ENCODE measurements around the gene CHST5. TPM values are rescaled to one million over a fixed set of nuclear protein-coding genes. Genes with fewer than 3 reads are reported as not detected.

Gene CHST5
- total RNA-seq = not detected in 2 replicates

DNA sequence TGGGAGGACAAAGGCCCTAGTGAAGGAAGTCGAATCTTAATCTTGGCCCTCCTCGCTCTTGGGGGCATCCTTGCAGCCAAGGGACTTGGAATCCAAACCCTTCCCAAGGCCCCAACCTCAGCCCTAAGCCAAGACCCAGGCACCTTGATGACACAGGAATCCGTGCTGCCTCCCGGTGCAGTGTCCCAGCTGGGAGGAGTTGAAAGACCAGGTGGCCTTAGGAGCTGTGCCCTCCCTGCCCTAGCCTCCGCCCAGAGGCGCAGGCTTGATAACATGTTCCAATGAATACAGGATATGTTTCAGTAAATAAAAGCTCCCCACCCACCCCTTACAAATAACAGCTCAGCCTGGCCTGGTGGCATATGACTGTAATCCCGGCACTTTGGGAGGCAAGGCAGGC lies at the start of gene CHST5:
Gene CHST5, minus strand, starts transcription at position 208 of the 400 bp plus-strand sequence. CDS start 5,724 bp downstream, outside the sequence.

DNA sequence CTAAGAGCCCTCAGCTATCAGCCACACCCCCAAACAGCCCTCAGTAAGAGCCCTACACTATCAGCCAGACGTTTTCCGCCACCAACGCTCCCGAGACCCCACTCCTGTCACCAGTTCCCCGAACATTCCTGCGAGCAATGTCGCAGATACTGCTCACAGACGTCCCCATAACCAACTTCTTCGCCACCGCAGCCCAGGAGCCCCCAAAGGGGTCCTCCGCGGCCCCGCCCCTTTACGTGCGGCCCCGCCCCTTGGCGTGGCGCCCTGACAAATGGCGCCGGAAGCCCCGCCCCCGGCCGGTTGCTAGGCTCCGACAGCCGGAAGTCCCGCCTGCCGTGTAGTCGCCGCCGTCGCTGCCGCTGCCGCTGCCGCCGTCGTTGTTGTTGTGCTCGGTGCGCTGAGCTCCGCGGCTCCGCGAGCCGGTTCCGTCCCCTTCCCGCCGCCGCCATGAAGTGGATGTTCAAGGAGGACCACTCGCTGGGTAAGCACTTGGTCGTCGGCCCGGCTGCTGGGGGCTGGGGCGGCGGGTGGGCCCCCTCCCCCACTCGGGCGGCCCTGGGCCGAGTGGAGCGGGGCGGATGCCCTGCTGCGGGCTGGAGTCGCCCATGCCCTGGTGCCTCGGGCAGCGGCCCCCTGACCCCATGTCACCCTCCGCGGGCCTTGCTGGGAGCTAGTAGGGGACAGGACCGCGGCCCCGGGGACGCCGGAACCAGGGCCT lies 30.3 kb upstream of the CHST5 start, which contains the start of gene GABARAPL2:
Gene GABARAPL2, plus strand, starts transcription at position 340 of the 718 bp plus-strand sequence. Its CDS starts 108 bp downstream, at position 448.

DNA sequence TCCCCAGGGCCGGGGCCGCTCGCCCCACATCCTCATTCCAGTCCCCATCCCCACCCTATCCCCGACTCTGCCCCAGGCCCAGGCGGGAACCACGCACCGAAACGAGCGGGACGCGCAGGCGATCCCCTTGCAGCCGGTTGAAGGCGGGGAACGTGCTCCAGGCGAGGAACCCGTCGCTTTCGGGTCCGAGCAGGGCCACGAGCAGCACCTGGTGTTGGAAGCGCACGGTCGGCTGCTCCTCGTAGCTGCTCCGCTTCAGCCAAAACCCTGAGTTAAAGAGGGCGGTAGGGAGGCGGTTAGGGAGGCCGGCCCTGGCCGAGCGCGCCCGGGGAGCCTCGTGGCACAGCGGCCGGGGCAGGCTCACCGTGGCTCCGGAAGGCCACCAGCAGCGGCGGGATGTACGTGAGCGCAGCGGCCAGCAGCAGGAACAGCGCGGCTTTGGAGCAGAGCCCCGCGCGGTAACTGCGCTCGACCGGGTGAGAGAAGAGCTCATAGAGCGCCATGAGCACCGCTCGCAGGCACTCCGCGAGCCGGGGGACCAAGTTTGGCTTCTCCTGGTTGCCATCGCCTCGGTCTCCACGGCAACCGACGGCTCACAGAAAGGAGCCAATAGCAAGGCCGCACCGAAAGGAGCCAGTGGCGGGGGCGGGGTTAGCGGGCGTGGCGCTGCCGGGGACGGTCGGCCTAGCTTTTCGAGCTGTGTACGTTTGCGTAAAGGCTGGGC lies 20.0 kb upstream of the CHST5 start, which contains the start of gene TMEM231:
Gene TMEM231, minus strand, starts transcription at position 546 of the 724 bp plus-strand sequence. Its CDS starts 43 bp downstream, at position 503.

DNA sequence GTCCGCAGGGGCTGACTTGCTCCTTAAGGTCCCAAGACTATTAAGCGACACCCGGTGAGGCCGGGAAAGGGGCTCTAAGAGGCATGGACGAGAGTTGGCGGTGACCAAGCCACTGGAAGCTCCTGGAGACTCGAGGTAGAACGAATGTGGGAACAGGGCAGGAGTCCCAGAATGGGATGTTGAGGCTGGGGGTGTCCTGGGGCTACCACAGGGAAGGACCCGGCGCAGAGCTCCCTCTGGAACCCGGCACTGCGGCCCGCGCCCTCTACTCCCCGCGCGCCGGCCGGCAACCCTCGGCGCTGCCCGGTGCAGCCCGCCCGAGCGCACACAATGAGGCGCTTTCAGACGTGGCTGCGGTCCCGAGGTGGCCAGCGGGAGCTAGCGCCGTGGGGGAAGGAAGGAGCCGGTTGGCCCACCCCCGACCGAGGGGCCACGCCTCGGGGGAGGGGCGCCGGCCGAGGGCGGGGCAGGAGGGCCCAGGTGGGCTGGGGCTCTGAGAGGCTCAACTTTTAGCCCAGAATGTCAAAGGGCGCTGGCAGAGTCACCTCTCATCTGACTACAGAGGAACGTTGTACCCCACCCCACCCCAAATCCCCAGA lies 40.7 kb downstream of the CHST5 start, which contains the start of gene CHST6:
Gene CHST6, minus strand, starts transcription at position 366 of the 599 bp plus-strand sequence. CDS start 15,613 bp downstream, outside the sequence.

Other genes with a start within 250 kb of the CHST5 start
- gene CFDP1, start 102.6 kb downstream of the CHST5 start, total RNA-seq = 78.0 and 88.0 TPM in 2 replicates
- gene TMEM170A, start 71.4 kb downstream of the CHST5 start, total RNA-seq = 7.4 and 8.5 TPM in 2 replicates
- gene CHST6, start 40.7 kb downstream of the CHST5 start, total RNA-seq = 0.09 and 0.16 TPM in 2 replicates
- gene TMEM231, start 20.1 kb upstream of the CHST5 start, total RNA-seq = 8.2 and 14.5 TPM in 2 replicates
- 31.1 and 38.0 TPM in 2 replicates for gene GABARAPL2, start 30.3 kb upstream of the CHST5 start, total RNA-seq
- 25.7 and 28.1 TPM in 2 replicates for gene ADAT1, start 87.2 kb upstream of the CHST5 start, total RNA-seq
- 103 and 115 TPM in 2 replicates for gene KARS1, start 111.6 kb upstream of the CHST5 start, total RNA-seq
- gene TERF2IP, start 111.7 kb upstream of the CHST5 start, total RNA-seq = 24.2 and 38.9 TPM in 2 replicates
- not detected in 2 replicates for gene CPHXL2, start 140.9 kb upstream of the CHST5 start, total RNA-seq
- gene DUXB, start 165.4 kb upstream of the CHST5 start, total RNA-seq = not detected in 2 replicates
- gene CPHXL, start 190.4 kb upstream of the CHST5 start, total RNA-seq = not detected in 2 replicates